Measurements from ENCODE around the gene RBMS3.
"Not testable (repeated sequence)": the region's sequence is repeated elsewhere in the genome, so short reads cannot be mapped to it uniquely, and the experiment has no call there.

Gene RBMS3

DNA sequence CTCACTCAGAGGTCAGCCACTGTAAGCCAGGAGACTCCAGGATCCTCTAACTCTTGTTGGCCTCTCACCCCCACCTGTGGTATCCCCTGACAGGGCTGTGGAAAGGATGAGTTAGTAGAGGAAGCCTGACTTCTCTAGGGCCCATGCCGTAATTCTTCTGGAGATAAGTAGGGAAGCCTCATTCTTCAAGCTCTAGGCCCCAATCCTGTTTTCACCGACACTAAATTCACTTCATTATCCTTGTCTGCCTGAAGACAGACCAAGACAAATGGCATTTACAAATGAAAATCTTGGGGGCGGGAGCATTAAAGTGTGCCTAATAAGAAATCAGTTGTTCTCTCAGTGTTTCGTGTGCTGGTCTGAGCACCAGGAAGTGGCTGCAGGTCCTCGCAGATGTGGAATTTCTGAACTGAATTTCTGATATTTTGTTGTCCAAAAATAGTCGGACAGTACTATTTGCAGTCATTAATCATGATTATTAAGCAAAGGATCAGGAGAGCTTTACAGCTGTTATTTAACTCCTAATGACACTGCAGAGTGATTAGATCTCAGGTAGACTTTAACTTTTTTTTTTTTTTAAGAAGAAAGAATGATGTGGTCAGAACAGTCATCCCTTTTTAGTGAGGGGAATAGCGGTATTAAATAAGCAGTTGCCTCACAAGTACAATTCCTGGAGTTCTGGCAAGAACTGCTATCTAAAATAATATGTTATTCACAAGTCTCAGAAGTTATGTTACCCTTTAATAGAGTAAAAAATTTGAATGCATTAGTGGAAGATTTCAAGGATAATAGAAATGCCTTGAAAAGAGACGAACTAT lies 58.4 kb downstream of the RBMS3 start:
- no peak for DNase-seq (ENCODE audit: low spot score)

DNA sequence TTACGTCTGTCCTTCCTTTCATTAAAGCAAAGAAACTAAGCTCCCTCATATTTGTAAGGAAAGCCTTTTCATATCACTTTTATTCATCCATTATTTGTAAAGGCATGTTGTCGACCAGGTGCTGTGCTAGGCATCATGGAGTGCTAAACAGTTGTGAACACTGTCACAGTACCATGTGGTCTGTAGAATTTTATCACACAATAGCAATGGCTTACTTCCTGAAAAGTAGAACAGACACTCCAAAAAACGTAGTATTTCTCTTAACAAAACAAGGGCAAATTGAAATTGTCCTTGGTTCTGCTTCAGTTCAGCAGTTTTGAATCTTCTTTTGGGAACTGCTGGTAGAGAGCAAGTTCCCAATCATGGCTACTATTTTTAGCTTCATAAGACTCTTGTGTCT lies 63.3 kb downstream of the RBMS3 start:
- DNase-seq (ENCODE audit: low spot score), result no peak

DNA sequence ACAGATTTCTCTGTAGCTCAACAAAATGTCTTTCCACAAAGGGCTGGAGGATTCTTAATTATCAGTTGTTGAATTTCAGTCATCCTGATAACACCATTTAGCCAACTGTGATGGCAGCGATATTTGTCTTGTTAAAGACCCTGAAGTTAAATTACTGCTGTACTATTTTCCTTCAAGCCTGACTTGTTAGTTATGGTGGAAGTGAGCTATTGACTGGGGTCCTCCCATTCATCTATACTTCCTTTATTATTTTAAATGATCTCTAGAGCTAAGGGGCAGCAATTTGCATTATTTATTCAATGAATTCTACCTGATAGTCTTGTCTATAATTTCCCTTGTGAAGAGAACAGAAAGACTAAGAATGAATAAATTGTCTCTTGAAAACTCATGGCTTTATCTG lies 64.1 kb downstream of the RBMS3 start:
- no peak for DNase-seq (ENCODE audit: low spot score)

DNA sequence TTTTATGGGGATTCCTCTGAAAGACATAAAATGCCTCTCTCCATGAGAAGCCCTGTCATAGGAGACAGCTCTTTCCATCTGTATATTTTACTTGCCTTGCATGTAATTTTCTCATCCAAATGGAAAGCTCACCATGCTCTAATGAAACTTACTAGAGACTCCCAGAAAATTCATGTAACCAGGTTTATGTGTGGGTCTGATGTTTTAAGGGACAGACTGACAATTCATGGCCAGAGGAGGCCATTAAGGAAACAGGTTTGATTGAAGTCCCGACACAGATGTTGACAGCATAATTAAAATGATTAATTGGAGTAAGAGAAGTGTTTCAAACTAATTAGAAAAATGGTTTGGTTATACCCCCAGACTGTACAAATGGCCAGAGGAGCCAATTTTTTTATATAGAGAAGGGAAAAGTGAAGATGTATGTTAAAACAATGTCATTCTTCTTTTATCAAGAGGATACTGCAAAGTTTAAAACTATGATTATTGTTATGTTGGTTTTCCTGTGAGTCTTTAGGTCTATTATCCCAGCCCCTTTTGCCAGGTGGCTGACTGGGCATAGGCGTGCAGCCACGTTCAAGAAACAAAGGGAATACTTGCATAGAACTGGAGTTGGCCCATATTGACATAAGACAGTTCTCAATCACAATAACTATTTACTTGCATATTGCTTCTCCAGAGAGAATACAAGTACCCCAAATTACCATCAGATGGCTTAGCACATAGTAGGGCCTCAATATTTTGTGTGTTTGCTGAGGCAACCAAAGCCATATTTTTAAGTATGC lies 64.8 kb downstream of the RBMS3 start:
- DNase-seq (ENCODE audit: low spot score), result no peak

DNA sequence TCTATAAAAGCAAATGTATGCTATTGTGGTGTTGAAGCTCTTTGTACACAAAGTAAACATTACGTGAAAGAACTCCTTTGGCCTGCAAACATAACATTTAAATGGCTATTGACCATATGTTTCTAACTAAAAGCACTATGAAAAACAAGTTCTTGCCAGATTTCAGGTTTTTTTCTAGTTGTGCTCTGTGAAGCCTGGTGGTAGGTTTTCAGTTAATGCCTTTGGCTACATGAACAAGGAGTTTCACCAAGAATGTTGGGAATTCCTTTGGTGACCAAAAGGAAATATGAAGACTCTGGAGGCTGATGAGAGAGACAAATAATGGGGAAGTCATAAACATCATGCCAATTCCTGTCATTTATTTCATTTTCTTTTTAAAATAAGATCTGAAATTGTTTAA lies 66.0 kb downstream of the RBMS3 start:
- DNase-seq (ENCODE audit: low spot score), result no peak

DNA sequence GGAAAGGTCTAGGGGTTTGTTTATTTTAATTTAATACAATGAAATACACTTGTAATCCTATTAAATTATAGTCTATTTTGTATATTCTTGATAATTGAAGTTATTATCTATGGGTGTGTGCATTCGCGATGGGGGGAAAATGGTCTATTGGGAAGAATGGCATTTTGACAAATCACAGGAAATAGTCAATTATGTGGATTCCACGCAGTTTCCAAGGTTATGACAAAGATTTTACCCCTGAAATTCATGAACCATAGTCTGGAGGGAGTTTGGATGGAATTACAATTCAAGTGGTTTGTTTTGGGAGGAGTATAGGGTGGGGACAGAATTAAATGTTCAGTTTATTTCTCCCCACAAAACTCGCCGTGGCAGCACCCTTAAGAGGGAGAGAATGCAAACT lies 66.5 kb downstream of the RBMS3 start:
- DNase-seq (ENCODE audit: low spot score), result no peak

DNA sequence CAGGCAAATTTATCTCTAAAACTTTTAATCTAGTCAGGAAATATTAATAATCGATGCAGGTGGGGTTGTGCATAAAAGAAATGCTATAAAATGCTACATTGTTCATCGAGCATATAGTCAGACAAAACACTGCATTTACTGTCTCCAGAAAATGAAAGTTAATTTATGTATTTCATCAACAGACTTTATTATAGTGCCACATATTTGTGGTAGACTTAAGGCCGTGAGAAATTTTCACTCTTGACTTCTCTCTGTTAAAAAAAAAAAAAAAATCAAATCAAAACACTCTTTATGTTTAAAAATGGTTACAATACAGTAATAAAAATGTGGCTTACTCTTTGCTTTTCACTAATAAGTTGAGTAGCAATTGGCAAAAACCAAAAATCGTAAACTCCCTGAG lies 67.4 kb downstream of the RBMS3 start:
- no peak for DNase-seq (ENCODE audit: low spot score)

DNA sequence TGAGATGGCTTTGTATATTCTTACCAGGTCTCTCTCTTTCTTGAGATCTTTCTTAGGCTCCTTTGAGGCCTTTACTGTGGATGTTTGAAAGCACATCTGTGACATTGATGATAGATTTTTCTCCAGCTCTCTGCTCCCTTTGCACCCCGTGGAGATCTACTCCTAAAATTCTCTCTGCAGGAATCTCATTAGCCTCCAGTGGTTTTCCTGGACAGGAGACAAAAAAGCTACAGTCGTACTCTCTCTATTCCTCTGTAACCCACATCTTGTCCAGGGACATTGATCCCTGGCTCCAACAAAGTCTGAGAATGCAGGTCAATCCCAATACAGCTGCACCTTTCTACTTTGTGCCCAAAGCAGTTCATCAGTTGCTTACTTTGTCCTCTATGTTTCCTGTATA lies 68.2 kb downstream of the RBMS3 start:
- DNase-seq (ENCODE audit: low spot score), result no peak

DNA sequence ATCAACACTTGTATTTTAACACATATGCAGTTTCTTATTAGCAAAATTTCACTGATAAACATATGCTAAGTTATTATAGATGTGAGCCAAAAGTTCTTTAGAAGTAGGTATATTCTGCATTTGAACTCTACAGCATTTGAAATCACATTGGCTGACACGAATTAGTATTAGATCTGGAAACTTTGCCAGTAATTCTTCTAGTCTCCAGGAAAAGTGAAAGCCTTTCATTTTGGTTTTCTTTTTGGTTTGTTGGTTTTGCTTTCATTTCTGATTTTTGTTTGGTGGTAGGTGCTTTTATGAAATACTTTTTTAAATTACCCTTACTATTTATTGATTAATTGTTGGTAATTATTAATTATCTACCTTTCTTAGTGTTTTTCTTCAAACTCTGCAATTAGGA lies 72.9 kb downstream of the RBMS3 start:
- DNase-seq (ENCODE audit: low spot score), result no peak

DNA sequence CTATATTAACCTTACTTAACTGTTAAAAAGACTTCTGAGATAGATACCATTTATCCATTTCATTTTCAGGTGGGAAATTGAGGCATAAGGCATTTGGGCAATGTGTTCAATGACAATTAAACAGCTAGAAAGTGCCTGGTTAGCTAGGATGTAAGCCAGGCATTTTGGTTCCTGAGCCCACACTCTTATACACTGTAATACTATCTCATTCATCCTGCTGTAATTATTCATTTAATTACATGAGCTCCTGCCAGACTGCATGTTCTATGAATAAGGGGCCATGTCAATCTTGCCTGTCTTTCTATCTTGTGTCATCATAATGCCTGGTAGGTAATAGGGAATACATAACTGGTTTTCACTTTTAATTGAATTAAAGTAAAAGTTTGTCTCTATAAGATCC lies 74.0 kb downstream of the RBMS3 start:
- no peak for DNase-seq (ENCODE audit: low spot score)

DNA sequence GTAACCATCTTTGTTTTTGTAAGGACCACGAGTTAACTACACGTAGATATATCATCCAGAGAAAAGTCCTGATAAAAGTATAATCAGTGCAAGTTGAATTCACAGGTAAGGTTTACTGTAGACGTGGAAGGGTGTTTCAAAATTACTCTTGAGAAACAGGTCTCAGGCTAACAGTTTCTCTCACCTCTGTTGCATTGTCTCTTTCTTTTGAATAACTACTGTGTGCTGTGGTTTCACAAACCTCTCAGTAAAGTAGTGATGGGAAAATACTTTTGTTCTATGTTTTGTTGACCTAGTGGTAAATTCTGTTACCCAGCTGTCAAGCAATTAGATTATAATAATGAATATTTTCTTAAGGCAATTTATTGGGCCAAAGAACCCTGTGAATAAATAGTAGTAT lies 75.2 kb downstream of the RBMS3 start:
- DNase-seq (ENCODE audit: low spot score), result no peak

DNA sequence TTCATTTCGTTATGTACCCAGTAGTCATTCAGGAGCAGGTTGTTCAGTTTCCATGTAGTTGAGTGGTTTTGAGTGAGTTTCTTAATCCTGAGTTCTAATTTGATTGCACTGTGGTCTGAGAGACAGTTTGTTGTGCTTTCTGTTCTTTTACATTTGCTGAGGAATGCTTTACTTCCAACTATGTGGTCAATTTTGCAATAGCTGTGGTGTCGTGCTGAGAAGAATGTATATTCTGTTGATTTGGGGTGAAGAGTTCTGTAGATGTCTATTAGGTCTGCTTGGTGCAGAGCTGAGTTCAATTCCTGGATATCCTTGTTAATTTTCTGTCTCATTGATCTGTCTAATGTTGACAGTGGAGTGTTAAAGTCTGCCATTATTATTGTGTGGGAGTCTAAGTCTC lies 79.4 kb downstream of the RBMS3 start:
- DNase-seq (ENCODE audit: low spot score), result not testable (repeated sequence)

DNA sequence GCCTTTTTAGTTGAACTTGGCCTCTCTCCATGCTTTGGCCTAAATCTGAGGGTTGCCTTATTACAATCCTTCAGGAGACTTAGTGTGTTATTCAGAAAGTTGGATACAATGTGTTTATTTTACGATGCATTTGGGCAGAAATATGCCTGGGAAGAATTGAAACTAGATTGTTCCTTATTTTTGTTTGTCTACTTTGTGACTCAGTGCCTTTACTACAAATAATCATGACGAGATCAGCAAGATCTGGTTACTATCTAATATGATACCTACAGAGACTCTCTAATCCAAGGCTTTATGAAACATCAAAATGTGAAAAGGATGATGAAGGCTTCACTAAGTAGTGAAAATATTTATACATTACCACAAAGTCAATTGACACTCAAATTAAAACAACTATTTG lies 82.2 kb downstream of the RBMS3 start:
- DNase-seq (ENCODE audit: low spot score), result no peak

DNA sequence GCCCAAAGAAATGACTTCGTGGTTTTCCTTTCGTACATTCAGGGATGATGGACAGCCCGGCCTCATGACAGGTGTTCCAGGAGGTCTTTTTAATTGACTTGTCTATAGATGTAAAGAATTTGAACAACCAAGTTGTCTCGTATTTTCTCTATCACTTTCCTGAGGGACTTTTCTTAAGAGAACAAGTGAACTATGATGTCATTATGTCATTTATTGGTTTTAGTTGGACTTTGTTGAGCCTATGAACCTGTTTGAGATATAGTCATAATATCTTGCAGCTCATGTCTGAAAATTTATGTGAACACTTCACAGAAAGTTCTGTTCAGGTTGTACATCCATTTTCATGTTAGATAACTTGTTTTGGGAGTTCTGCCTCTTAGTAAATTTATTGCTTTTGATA lies 89.2 kb downstream of the RBMS3 start:
- no peak for DNase-seq (ENCODE audit: low spot score)

DNA sequence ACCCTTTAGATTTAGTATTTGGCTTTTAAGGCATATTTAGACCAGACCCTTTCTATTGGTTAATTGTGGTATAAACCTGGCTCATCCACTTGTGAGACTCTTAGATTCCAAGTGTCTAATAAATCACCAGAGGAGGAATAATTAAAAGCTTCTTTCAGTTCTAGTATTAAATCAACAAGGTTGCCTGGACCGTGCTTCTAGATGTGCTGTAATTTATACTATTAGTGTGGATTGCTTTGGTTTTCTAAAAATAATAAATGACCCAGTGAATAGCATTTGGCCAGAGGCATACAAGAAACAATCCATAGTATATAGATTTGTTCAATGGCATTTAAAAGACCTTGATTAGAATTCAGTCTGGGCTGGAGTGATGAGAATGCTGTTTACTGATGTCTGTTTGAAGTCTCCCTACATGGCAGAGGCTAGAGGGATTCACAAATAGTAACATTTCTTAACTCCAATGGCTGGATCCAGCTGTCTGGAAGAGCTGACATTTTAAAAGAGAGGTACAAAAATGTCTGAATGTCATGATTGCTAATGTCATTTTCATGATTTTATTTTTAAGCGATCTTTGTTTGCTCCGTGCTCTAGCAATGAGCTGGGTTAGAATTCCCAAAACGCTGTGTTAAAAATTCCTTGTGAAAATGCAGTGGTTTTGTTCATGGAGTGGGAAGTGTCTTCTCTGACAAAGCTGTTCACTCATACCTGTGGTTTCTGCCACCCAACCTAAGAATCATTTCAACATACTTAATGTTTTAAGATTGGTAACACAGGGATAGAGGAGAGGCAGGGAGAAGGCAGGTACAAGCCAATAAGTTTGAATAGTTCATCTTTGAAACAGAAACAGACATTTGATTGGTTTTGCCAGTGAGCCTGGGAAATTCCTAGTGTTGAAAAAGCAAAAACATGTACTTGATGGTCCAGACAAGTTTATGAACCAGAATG lies 89.9 kb downstream of the RBMS3 start:
- no peak for DNase-seq (ENCODE audit: low spot score)

DNA sequence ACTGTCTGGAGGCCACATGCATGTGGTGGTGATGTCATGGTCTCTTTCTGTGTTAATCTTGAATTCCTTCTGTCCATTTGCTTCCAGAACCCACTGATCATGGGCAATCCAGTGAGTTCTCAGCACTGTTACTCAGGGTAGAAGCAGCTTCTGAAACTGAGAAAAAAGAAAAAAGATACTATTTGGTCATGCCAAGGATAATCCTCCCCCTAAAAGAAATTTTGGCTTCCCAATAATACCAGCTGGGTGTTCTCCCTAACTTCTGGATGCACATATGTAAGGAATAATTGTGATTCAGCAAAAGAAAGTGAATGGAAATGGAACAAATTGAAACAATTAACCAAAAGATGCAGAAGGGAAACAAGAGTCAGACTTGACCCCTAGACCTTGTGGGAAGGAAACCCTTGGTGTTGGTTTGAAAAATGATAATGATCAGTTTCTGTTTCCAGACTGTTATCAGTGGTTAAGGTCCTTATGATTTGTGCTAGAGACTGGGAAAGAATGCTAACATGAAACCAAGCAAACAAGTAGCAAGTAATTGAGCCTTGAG lies 92.3 kb downstream of the RBMS3 start:
- no peak for DNase-seq (ENCODE audit: low spot score)

DNA sequence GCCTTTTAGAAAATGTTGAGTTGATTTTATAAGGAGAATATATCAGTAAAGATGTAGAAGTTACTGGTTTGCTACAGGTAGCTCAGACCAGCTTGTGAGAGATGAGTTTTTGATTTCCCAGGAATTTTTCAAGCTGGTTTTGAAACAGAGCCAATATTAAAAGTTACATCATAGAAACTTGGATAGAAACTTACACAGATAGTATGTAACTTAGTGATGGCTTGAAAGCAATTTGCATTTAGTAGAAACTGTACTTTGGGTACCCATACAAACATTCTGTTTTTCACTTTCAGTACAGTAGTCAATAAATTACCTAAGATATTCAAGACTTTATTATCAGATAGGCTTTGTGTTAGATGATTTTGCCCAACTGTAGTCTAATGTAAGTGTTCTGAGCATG lies 93.4 kb downstream of the RBMS3 start:
- DNase-seq (ENCODE audit: low spot score), result no peak

DNA sequence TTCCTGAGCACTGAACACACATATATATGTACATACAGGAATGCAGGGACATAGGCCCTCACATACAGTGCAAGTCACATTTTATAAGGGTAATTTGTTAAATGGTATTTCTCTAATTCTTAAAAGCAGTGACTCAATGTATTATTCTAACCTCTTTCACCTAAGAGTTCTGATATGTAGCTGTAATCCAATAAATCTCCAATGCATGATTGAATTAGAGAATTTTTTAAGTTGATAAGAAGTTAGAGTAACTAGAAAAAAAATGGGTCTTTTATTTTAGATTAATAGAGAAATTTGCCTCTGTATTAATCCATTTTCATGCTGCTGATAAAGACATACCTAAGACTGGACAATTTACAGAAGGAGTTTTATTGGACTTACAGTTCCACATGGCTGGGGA lies 98.2 kb downstream of the RBMS3 start:
- no peak for DNase-seq (ENCODE audit: low spot score)

DNA sequence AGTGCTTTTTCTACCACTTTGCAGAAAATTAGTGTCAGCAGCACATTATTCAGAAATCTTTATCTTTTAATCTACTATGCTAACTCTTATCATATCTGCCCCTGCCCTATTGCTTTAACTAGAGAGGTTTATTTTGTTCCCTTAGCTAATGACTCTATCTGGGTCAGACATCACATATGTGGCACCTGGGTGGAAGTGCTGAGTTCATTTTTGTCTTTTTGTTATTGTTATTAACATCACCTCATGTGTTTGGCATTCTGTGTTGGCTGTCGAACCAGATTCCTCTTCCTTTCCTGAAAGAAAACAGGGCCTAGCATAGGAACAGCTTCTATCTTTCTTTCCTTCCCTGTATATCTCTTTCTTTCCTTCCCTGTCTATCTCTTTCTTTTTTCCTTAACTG lies 100.7 kb downstream of the RBMS3 start:
- no peak for DNase-seq (ENCODE audit: low spot score)

DNA sequence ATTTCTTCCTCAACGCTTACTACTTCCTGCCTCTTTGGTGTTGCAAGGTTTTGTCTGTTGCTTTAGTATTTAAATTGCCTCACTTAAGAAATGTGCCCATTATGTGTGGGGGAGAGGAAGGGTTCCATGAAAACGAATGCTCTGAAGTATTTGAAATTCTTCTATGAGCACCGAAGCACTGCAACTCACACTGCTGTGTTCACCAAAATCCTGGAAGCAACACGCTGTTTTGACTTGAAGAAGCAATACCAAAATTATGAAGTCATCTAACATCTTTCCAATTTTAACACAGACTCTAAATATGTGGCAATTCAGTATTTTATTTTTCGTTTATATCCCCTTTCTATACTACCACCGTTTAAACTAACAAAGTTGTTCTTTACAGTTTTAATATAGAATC lies 101.5 kb downstream of the RBMS3 start:
- DNase-seq (ENCODE audit: low spot score), result no peak

DNA sequence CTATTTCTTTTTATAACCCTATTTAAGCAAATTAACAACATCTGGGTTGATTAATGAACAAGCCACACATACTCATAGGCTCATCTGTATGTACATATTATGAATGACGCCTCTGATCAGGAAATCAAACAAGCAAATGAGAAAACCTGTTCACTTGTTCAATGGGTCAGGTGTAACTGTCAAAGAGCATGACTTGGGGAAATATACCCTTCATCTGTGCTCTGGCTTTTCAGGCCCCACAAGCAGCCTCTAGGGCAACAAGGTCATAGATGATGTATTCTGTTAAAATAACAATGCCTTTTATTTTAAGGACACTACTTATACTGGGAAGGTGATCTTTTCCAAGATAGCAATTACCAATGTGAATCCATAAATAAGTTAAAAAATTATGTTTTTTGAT lies 102.0 kb downstream of the RBMS3 start:
- no peak for DNase-seq (ENCODE audit: low spot score)

DNA sequence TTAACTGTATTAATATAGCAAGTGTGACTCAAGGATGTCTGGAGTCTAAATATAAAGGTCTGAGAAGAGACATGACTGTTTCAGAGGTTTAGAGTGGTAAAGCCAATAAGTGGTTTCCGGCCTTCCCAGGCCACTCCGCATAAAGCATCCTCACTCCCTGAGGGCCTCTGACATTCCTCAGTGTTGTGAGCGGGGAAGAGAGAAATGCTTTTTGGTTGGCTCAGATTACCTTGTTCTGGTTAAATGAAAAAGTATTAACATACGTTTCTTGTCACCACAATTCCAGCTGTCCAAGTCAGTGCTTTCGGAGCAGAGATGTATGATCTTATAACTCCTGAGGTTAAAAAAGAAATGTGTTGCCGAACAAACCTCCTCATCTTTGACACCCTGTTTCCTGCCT lies 103.8 kb downstream of the RBMS3 start:
- no peak for DNase-seq (ENCODE audit: low spot score)

Measured in D341Med (cell line).